ENCODE results near the gene ST8SIA1. TPM values are rescaled to one million over a fixed set of nuclear protein-coding genes. Genes with fewer than 3 reads are reported as not detected.

The ST8SIA1 gene
- total and polyA plus RNA-seq, 9 donors, result 0.69 to 18.1 (median 4.1) TPM

DNA sequence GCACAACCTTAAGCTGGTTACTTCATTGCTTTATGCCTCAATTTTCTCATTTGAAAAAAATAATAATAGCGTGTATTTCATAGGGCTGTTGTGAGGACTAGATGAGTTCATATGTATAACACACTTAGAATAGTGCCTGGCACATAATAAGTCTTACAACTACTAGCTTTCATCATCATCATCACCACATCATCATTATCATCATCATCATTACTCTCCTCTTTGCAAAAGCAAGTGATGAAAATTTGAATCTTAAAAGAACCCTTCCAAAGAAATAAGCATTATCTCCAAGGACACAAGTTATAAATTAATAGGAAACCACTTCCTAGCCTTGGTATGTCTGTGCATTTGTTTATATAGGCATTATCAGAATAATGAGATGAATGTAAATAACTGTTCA lies 117.0 kb downstream of the ST8SIA1 start:
- intact Hi-C loops (cut with DNase I), result no loop called here
- TF ChIP-seq POLR2A (IDR thresholded peaks at IDR 0.05) (no peak), EP300 (IDR thresholded peaks at IDR 0.05) (no peak)
- TF ChIP-seq, protein P1, sequence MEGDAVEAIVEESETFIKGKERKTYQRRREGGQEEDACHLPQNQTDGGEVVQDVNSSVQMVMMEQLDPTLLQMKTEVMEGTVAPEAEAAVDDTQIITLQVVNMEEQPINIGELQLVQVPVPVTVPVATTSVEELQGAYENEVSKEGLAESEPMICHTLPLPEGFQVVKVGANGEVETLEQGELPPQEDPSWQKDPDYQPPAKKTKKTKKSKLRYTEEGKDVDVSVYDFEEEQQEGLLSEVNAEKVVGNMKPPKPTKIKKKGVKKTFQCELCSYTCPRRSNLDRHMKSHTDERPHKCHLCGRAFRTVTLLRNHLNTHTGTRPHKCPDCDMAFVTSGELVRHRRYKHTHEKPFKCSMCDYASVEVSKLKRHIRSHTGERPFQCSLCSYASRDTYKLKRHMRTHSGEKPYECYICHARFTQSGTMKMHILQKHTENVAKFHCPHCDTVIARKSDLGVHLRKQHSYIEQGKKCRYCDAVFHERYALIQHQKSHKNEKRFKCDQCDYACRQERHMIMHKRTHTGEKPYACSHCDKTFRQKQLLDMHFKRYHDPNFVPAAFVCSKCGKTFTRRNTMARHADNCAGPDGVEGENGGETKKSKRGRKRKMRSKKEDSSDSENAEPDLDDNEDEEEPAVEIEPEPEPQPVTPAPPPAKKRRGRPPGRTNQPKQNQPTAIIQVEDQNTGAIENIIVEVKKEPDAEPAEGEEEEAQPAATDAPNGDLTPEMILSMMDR (IDR thresholded peaks at IDR 0.05), result no peak
- no peaks in the 10 kb centered on the region for H3K9me3 ChIP-seq
- no peaks in the 10 kb centered on the region for H3K27me3 ChIP-seq
- 88 to 98% (median 92%) methylated on average over 1 of the region's 1 CpG for WGBS, 3 donors
- H3K4me1 ChIP-seq (ENCODE audit: insufficient read depth), result no peaks in the 10 kb centered on the region
- H3K27ac ChIP-seq, result no peak overlapping the region
- H3K4me3 ChIP-seq, result no peak overlapping the region
- H3K36me3 ChIP-seq, result no peaks in the 10 kb centered on the region
- no peak for DNase-seq

DNA sequence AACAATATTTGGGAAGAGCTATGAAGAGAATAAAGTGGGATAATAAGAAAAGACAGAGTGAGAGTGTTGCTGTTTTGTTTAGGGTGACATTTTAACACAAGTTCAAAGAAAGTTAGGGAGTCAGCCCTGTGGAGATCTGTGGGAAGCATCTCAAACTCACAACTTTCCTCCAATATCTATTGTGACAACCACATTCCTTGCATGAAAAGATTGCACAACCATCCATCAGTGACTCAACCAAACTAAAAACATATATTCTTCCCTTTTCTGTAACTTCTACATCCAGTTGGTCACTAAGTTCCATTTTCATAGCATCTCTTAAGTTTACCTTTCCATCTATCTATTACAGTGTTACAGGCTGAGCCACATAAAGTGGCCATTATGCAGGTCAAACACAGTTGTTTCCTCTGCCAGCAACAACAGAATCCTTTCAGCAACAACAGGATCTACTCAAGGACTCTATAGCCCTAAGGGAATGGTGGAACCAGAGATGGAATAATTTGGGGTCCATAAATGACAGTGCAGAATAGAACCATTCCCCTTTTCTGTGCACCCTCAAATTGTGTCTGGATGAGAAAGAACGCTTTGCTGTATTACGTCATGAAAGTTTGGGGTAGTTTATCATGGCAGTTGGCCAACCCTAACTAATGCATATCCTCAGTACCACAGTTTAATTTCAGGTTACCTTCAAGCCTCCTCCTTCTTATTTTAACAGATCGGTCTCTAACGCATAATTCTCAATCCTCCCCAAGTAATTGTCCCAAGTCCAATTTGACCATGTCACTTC lies 118.8 kb downstream of the ST8SIA1 start:
- WGBS, 3 donors, result 89 to 94% (median 91%) methylated on average over 4 of the region's 4 CpGs
- Histone ChIP-seq H3K4me3 (no peak overlapping the region), H3K36me3 (no peaks in the 10 kb centered on the region), H3K27ac (no peak overlapping the region), H3K4me1 (ENCODE audit: insufficient read depth) (no peaks in the 10 kb centered on the region), H3K9me3 (no peaks in the 10 kb centered on the region), H3K27me3 (no peaks in the 10 kb centered on the region)
- DNase-seq, result no peak
- intact Hi-C loops (cut with DNase I), result no loop called here
- TF ChIP-seq EP300 (IDR thresholded peaks at IDR 0.05) (no peak), POLR2A (IDR thresholded peaks at IDR 0.05) (no peak)
- TF ChIP-seq, protein P1 (IDR thresholded peaks at IDR 0.05), result no peak

DNA sequence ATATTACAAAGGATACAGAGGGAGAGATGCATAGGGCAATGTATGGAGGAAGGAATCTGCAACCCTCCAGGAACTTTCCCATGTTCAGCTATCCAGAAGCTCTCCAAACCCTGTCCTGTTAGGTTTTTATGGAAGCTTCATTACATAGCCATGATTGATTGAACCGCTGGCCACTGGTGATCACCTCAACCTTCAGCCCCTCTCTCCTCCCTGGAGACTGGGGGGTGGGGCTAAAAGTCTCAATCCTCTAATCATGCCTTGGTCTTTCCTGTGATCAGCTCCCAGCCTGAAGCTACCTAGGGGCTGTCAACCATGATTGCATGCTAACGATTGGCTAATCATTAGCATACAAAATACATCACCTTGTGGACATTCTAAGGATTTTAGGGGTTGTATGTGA lies 123.4 kb downstream of the ST8SIA1 start:
- TF ChIP-seq POLR2A (IDR thresholded peaks at IDR 0.05) (no peak), EP300 (IDR thresholded peaks at IDR 0.05) (no peak)
- TF ChIP-seq, protein P1 (IDR thresholded peaks at IDR 0.05), result no peak
- no peaks in the 10 kb centered on the region for H3K36me3 ChIP-seq
- H3K9me3 ChIP-seq, result no peaks in the 10 kb centered on the region
- WGBS, 3 donors, result 89 to 98% (median 97%) methylated on average over 2 of the region's 2 CpGs
- DNase-seq, result no peak
- no peak overlapping the region for H3K27ac ChIP-seq
- no peaks in the 10 kb centered on the region for H3K4me1 ChIP-seq (ENCODE audit: insufficient read depth)
- H3K4me3 ChIP-seq, result no peak overlapping the region
- H3K27me3 ChIP-seq, result no peaks in the 10 kb centered on the region
- intact Hi-C loops (cut with DNase I), result no loop called here

DNA sequence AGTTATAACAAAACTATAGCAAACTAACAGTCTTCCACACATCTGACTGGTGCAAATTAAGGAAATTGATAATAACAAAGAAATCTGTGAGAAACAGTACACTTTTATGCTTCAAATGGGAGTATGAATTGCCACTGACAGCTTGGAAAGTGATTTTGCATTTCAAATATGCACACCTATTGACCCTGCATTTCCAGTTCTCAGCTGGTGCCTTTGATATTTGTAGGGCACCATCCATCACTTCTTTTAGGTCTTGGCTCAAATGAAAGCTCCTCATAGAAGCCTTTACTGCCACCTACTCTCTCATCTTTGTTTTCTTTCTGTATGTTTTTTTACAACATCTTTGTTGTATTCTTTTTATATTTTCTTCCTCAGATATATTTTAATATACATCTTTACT lies 125.1 kb downstream of the ST8SIA1 start:
- intact Hi-C loops (cut with DNase I), result loop anchor here in 1 of 4 donors (5.0 kb wide), 1 partner anchor 1798 kb away; no protein-coding TSS in a partner anchor
- Histone ChIP-seq H3K27ac (no peak overlapping the region), H3K4me1 (ENCODE audit: insufficient read depth) (no peaks in the 10 kb centered on the region), H3K36me3 (no peaks in the 10 kb centered on the region), H3K27me3 (no peaks in the 10 kb centered on the region), H3K4me3 (no peak overlapping the region), H3K9me3 (no peaks in the 10 kb centered on the region)
- TF ChIP-seq EP300 (IDR thresholded peaks at IDR 0.05), result no peak
- TF ChIP-seq, protein P1 (IDR thresholded peaks at IDR 0.05), result no peak
- TF ChIP-seq POLR2A (IDR thresholded peaks at IDR 0.05), result no peak
- no peak for DNase-seq

All from ovary (tissue), 9 donors.